Measurements from ENCODE around the gene PLEKHG1. TPM values are rescaled to one million over a fixed set of nuclear protein-coding genes. Genes with fewer than 3 reads are reported as not detected.

Gene PLEKHG1
- polyA plus RNA-seq, 1 donor from 2014 or later = 2.6 TPM

GRCh38 chr6:150573041-150573681 is 26.5 kb upstream of the PLEKHG1 start:
- H3F3A ChIP-seq (ENCODE audit: insufficient read depth, low read length, poor library complexity, severe bottlenecking) = no peaks in the 10 kb centered on the region
- no peaks in the 10 kb centered on the region for H3K9me3 ChIP-seq (ENCODE audit: low read length)
- no peak for TF ChIP-seq EP300 (conservative IDR thresholded peaks at IDR 0.05; ENCODE audit: poor library complexity, severe bottlenecking)
- TF ChIP-seq MXI1 (conservative IDR thresholded peaks at IDR 0.05; ENCODE audit: poor library complexity, severe bottlenecking) = no peak
- no peak overlapping the region for H3K4me2 ChIP-seq (ENCODE audit: low read length)
- H4K20me1 ChIP-seq (ENCODE audit: insufficient read depth) = no peaks in the 10 kb centered on the region
- no peaks in the 10 kb centered on the region for H3K36me3 ChIP-seq (ENCODE audit: insufficient read depth, low read length)
- H3K27me3 ChIP-seq (ENCODE audit: insufficient read depth, low read depth, low read length) = no peaks in the 10 kb centered on the region
- H3K4me3 ChIP-seq (ENCODE audit: low read length) = no peak overlapping the region
- no peaks in the 10 kb centered on the region for H3K9me2 ChIP-seq (ENCODE audit: insufficient read depth, low read length)
- H2AFZ ChIP-seq (ENCODE audit: low read depth, low read length) = no peak overlapping the region
- no peak overlapping the region for H3K9ac ChIP-seq (ENCODE audit: low read length)
- no peak overlapping the region for H3K27ac ChIP-seq (ENCODE audit: low read length)
- no peaks in the 10 kb centered on the region for H3K79me2 ChIP-seq (replicated peaks; ENCODE audit: insufficient read depth, low read length)

GRCh38 chr6:150575836-150576235 is 23.8 kb upstream of the PLEKHG1 start:
- no peaks in the 10 kb centered on the region for H3K9me2 ChIP-seq (ENCODE audit: insufficient read depth, low read length)
- H3K27ac ChIP-seq (ENCODE audit: low read length) = no peak overlapping the region
- H3K79me2 ChIP-seq (replicated peaks; ENCODE audit: insufficient read depth, low read length) = no peaks in the 10 kb centered on the region
- no peaks in the 10 kb centered on the region for H3K27me3 ChIP-seq (ENCODE audit: insufficient read depth, low read depth, low read length)
- H3K4me2 ChIP-seq (ENCODE audit: low read length) = no peak overlapping the region
- no peaks in the 10 kb centered on the region for H4K20me1 ChIP-seq (ENCODE audit: insufficient read depth)
- H2AFZ ChIP-seq (ENCODE audit: low read depth, low read length) = no peak overlapping the region
- no peaks in the 10 kb centered on the region for H3F3A ChIP-seq (ENCODE audit: insufficient read depth, low read length, poor library complexity, severe bottlenecking)
- no peak overlapping the region for H3K4me3 ChIP-seq (ENCODE audit: low read length)
- H3K9ac ChIP-seq (ENCODE audit: low read length) = no peak overlapping the region
- no peaks in the 10 kb centered on the region for H3K9me3 ChIP-seq (ENCODE audit: low read length)
- H3K36me3 ChIP-seq (ENCODE audit: insufficient read depth, low read length) = no peaks in the 10 kb centered on the region
- TF ChIP-seq EP300 (conservative IDR thresholded peaks at IDR 0.05; ENCODE audit: poor library complexity, severe bottlenecking) (no peak), RAD21 (conservative IDR thresholded peaks at IDR 0.05) (no peak), EZH2 (IDR thresholded peaks at IDR 0.05; ENCODE audit: borderline replicate concordance, insufficient read depth, low read length, poor library complexity, severe bottlenecking) (no peak), REST (IDR thresholded peaks at IDR 0.05; ENCODE audit: borderline replicate concordance) (no peak), MXI1 (conservative IDR thresholded peaks at IDR 0.05; ENCODE audit: poor library complexity, severe bottlenecking) (no peak), TAF1 (IDR thresholded peaks at IDR 0.05; ENCODE audit: low read depth) (no peak), POLR2AphosphoS5 (IDR thresholded peaks at IDR 0.05) (no peak), SMC3 (conservative IDR thresholded peaks at IDR 0.05; ENCODE audit: poor library complexity) (no peak)
- TF ChIP-seq, protein P1, sequence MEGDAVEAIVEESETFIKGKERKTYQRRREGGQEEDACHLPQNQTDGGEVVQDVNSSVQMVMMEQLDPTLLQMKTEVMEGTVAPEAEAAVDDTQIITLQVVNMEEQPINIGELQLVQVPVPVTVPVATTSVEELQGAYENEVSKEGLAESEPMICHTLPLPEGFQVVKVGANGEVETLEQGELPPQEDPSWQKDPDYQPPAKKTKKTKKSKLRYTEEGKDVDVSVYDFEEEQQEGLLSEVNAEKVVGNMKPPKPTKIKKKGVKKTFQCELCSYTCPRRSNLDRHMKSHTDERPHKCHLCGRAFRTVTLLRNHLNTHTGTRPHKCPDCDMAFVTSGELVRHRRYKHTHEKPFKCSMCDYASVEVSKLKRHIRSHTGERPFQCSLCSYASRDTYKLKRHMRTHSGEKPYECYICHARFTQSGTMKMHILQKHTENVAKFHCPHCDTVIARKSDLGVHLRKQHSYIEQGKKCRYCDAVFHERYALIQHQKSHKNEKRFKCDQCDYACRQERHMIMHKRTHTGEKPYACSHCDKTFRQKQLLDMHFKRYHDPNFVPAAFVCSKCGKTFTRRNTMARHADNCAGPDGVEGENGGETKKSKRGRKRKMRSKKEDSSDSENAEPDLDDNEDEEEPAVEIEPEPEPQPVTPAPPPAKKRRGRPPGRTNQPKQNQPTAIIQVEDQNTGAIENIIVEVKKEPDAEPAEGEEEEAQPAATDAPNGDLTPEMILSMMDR (IDR thresholded peaks at IDR 0.05; ENCODE audit: poor library complexity, severe bottlenecking) = no peak

Measured in neural cell (in vitro differentiated cells).